ENCODE data around the gene CTXND2. TPM values are rescaled to one million over a fixed set of nuclear protein-coding genes. Genes with fewer than 3 reads are reported as not detected.

The CTXND2 gene
- total RNA-seq = not detected in 2 replicates

DNA sequence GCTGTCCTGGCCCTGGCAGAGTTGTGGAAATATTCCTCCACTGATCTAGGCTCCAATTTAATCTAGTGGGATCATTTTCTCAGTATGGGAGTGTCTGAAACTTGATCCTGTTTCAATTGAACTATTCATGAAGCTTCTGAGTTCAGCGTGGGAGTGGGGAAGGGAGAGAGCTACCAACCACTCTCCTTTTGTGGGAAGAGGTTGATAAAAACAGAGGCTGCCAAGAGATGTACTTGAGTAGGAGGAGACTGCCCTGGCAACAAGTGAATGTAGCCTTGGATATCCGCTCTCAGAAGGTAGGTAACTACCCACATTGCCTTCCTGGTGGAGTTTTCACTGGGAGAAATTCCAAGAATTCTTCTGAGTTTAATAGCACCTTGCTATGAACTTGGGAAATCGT, at the start of gene CTXND2:
Gene CTXND2 (plus strand): TSS at position 119 of the 400 bp plus-strand sequence. CDS start 25,179 bp downstream, outside the sequence.

DNA sequence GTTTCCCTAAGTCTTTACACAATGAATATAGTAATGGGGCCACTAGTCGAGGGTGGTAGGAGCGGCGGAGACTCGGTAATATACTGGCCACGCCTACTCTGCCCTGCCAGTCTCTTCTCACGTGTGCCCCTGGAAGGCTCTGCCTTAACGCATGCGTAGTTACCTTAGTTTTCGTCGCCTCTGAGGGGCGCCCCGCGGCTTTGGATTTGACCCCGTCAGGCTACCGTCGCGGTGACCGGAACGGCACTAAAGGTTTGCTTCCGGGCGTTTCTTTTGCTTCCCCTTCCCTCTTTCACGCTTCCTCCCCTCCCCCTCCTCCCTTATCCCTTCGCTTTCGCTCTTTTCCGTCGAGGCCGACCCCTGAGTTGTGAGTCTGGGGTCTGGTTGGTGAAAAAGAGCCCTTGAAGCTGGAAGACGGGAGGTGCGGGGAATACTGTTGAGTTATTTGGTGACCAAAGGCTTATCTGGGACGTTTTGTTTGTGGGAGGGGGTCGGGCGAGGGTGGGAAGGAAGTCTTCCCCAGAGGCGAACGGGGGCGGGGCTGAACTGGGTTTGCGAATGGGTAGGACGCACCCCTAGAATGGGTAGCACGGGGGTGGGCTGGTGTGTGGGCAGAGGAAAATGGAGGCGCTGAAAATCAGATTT, 39.3 kb downstream of the CTXND2 start, which contains the start of gene SETDB1:
Gene SETDB1 (plus strand): TSS at position 267 of the 645 bp plus-strand sequence. CDS start 1,352 bp downstream, outside the sequence.

Other genes starting within 250 kb of the CTXND2 start
- gene GOLPH3L, start 190.0 kb upstream of the CTXND2 start, total RNA-seq = 16.0 and 18.1 TPM in 2 replicates
- 0.26 TPM in 1 of 2 replicates, not detected in the other for gene HORMAD1, start 166.2 kb upstream of the CTXND2 start, total RNA-seq
- 2.2 and 25.2 TPM in 2 replicates for gene CTSS, start 121.4 kb upstream of the CTXND2 start, total RNA-seq
- gene CTSK, start 78.9 kb upstream of the CTXND2 start, total RNA-seq = 27.4 and 136 TPM in 2 replicates
- 23.5 and 58.0 TPM in 2 replicates for gene ARNT, start 10.5 kb upstream of the CTXND2 start, total RNA-seq
- gene SETDB1, start 39.2 kb downstream of the CTXND2 start, total RNA-seq = 20.0 and 24.9 TPM in 2 replicates
- gene CERS2, start 87.7 kb downstream of the CTXND2 start, total RNA-seq = 124 and 274 TPM in 2 replicates
- 0.13 TPM in 1 of 2 replicates, not detected in the other for gene ANXA9, start 95.2 kb downstream of the CTXND2 start, total RNA-seq
- gene MINDY1, start 119.8 kb downstream of the CTXND2 start, total RNA-seq = 7.8 and 18.1 TPM in 2 replicates
- 11.8 and 28.0 TPM in 2 replicates for gene PRUNE1, start 121.3 kb downstream of the CTXND2 start, total RNA-seq
- gene BNIPL, start 149.4 kb downstream of the CTXND2 start, total RNA-seq = 0.13 and 2.3 TPM in 2 replicates
- 3.0 and 3.9 TPM in 2 replicates for gene C1orf56, start 160.6 kb downstream of the CTXND2 start, total RNA-seq
- 39.0 and 43.8 TPM in 2 replicates for gene CDC42SE1, start 172.5 kb downstream of the CTXND2 start, total RNA-seq
- gene MLLT11, start 173.3 kb downstream of the CTXND2 start, total RNA-seq = 5.8 and 19.0 TPM in 2 replicates
- gene GABPB2, start 183.6 kb downstream of the CTXND2 start, total RNA-seq = 4.5 and 5.7 TPM in 2 replicates

Measured in epithelial cell of alveolus of lung (primary cell).